IMR-90 (cell line): ENCODE measurements around the gene SEL1L2.

ENCODE experiments used
- BHLHE40 ChIP-seq: fragments of 150-350 bp; IDR thresholded peaks from 2 replicates; pipeline ENCODE4 v1.6.1; 2016; ENCODE audit warnings: mild to moderate bottlenecking, low read depth, low read length
- CEBPB ChIP-seq: IDR thresholded peaks from 2 replicates; pipeline ENCODE4 v1.6.1; 2012; ENCODE audit warnings: low read depth, low read length, improper control_type of control experiment
- CHD1 ChIP-seq: IDR thresholded peaks from 2 replicates; pipeline ENCODE4 v1.6.1; 2012; ENCODE audit warnings: low read depth, low read length, improper control_type of control experiment
- FOS ChIP-seq: fragments of 150-350 bp; IDR thresholded peaks from 2 replicates; pipeline ENCODE4 v1.6.1; 2016; ENCODE audit warnings: low read depth, low read length
- MAZ ChIP-seq: IDR thresholded peaks from 2 replicates; pipeline ENCODE4 v1.6.1; 2012; ENCODE audit warnings: low read depth, mild to moderate bottlenecking, low read length, improper control_type of control experiment, moderate library complexity, borderline replicate concordance
- MXI1 ChIP-seq: IDR thresholded peaks from 2 replicates; pipeline ENCODE4 v1.6.1; 2012; ENCODE audit warnings: low read depth, mild to moderate bottlenecking, low read length, moderate library complexity, borderline replicate concordance
- POLR2A ChIP-seq: IDR thresholded peaks from 2 replicates; pipeline ENCODE4 v1.6.1; 2012; ENCODE audit warnings: mild to moderate bottlenecking, low read depth, low read length
- RFX5 ChIP-seq: IDR thresholded peaks from 2 replicates; pipeline ENCODE4 v1.8.0; 2012; ENCODE audit warnings: low read depth, mild to moderate bottlenecking, low read length, moderate library complexity
- SMC3 ChIP-seq: fragments of 150-350 bp; IDR thresholded peaks from 2 replicates; pipeline ENCODE4 v1.6.1; 2016; ENCODE audit warnings: low read depth, mild to moderate bottlenecking, antibody characterized with exemption, low read length, moderate library complexity
- TF ChIP-seq, protein P1 (sequence below): fragments of 150-350 bp; IDR thresholded peaks from 2 replicates; pipeline ENCODE4 v1.6.1; 2017; ENCODE audit warnings: mild to moderate bottlenecking, antibody characterized with exemption, low read length, low read depth
- TF ChIP-seq, protein P2 (sequence below): conservative IDR thresholded peaks from 2 replicates; pipeline ENCODE4 v1.5.1; 2012; ENCODE audit warnings: mild to moderate bottlenecking, low read depth, low read length, improper control_type of control experiment

DNA sequence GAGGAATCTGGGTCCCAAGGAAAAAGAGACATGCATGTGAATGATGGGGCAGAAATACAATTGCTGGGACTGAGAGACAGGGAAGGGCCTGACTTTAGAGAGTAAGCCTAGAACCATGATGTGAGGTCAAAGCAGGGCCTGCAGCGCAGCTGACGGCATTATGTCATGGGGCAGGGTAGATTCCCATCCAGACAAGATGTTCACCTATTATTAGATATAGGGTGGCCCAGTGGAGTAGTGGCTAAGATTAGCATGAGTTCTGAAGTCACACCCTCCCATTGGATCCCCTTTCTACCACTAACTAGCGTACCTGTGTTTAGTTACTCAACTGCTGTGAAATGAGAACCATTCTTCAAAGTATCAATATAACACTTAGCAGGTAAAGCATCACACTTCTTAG lies 166.0 kb downstream of the SEL1L2 start:
- TF ChIP-seq, protein P1, sequence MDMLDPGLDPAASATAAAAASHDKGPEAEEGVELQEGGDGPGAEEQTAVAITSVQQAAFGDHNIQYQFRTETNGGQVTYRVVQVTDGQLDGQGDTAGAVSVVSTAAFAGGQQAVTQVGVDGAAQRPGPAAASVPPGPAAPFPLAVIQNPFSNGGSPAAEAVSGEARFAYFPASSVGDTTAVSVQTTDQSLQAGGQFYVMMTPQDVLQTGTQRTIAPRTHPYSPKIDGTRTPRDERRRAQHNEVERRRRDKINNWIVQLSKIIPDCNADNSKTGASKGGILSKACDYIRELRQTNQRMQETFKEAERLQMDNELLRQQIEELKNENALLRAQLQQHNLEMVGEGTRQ, result no peak
- TF ChIP-seq POLR2A (no peak), MXI1 (no peak), SMC3 (no peak), BHLHE40 (no peak), FOS (no peak), MAZ (no peak), CHD1 (no peak), RFX5 (no peak), CEBPB (no peak)
- TF ChIP-seq, protein P2, sequence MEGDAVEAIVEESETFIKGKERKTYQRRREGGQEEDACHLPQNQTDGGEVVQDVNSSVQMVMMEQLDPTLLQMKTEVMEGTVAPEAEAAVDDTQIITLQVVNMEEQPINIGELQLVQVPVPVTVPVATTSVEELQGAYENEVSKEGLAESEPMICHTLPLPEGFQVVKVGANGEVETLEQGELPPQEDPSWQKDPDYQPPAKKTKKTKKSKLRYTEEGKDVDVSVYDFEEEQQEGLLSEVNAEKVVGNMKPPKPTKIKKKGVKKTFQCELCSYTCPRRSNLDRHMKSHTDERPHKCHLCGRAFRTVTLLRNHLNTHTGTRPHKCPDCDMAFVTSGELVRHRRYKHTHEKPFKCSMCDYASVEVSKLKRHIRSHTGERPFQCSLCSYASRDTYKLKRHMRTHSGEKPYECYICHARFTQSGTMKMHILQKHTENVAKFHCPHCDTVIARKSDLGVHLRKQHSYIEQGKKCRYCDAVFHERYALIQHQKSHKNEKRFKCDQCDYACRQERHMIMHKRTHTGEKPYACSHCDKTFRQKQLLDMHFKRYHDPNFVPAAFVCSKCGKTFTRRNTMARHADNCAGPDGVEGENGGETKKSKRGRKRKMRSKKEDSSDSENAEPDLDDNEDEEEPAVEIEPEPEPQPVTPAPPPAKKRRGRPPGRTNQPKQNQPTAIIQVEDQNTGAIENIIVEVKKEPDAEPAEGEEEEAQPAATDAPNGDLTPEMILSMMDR, result no peak
